Thoracic aorta (tissue), 2 donors: Measurements from ENCODE around the gene LTK. TPM values are rescaled to one million over a fixed set of nuclear protein-coding genes. Genes with fewer than 3 reads are reported as not detected.

Experiments
- ATAC-seq: fragments of 150-250 bp; one replicate; pipeline ENCODE4 v1.8.0; 2017; ENCODE audit warnings: low read depth; ENCODE audit not compliant: insufficient number of reproducible peaks, low FRiP score
- DNase-seq: peaks from one replicate; pipeline ENCODE4 v3.0.0-alpha.2; 2020; ENCODE audit warnings: low spot score
- H3K27ac ChIP-seq, 2 donors: fragments of 200-600 bp; sonication (generic); 1 replicate in 1 of 2; 2 replicates in 1 of 2; pipeline ENCODE4 v1.5.1; 2016; ENCODE audit warnings: mild to moderate bottlenecking in 2 of 2, moderate library complexity in 2 of 2
- H3K27me3 ChIP-seq: fragments of 200-600 bp; sonication (generic); replicated peaks from 2 replicates; pipeline ENCODE4 v1.6.0; 2016; ENCODE audit warnings: mild to moderate bottlenecking; ENCODE audit not compliant: insufficient read depth
- H3K36me3 ChIP-seq: fragments of 200-600 bp; sonication (generic); one replicate; pipeline ENCODE4 v1.5.1; 2016
- H3K4me1 ChIP-seq, 2 donors: fragments of 200-600 bp; sonication (generic); 1 replicate in 1 of 2; 2 replicates in 1 of 2; pipeline versions ENCODE4 v1.5.1 to v1.6.0; 2016; ENCODE audit warnings: low read depth in 2 of 2, mild to moderate bottlenecking in 1 of 2; ENCODE audit not compliant: control insufficient read depth in 1 of 2
- H3K4me3 ChIP-seq: fragments of 200-600 bp; sonication (generic); 2 replicates; pipeline ENCODE4 v1.5.1; 2016; ENCODE audit warnings: mild to moderate bottlenecking
- H3K9me3 ChIP-seq: fragments of 200-600 bp; sonication (generic); 2 replicates; pipeline ENCODE4 v1.5.1; 2016
- total RNA-seq, 2 donors: library from RNA; depleted of rRNA; stranded (reverse); fragments of >200 nt; gene quantifications; one replicate each; pipeline versions ENCODE4 v1.1.0 to v1.2.3, GENCODE V29; 2016
- TF ChIP-seq, protein P1 (sequence below): fragments of 200-600 bp; sonication (generic); IDR thresholded peaks from one replicate; pipeline ENCODE4 v1.5.1; 2019; ENCODE audit warnings: antibody characterized with exemption

LTK gene
- total RNA-seq, 2 donors from 2014 or later = 0.35 to 0.81 TPM

GRCh38 chr15:41507820-41508290 is 5.8 kb downstream of the LTK start:
- Histone ChIP-seq H3K9me3 (no peaks in the 10 kb centered on the region), H3K4me1 (peaks cover 10 to 15% of the 10 kb centered on the region in 2 donors), H3K27me3 (peaks cover 8% of the 10 kb centered on the region), H3K36me3 (no peaks in the 10 kb centered on the region), H3K4me3 (no peak overlapping the region), H3K27ac (no peak overlapping the region)
- DNase-seq = no peak
- TF ChIP-seq, protein P1, sequence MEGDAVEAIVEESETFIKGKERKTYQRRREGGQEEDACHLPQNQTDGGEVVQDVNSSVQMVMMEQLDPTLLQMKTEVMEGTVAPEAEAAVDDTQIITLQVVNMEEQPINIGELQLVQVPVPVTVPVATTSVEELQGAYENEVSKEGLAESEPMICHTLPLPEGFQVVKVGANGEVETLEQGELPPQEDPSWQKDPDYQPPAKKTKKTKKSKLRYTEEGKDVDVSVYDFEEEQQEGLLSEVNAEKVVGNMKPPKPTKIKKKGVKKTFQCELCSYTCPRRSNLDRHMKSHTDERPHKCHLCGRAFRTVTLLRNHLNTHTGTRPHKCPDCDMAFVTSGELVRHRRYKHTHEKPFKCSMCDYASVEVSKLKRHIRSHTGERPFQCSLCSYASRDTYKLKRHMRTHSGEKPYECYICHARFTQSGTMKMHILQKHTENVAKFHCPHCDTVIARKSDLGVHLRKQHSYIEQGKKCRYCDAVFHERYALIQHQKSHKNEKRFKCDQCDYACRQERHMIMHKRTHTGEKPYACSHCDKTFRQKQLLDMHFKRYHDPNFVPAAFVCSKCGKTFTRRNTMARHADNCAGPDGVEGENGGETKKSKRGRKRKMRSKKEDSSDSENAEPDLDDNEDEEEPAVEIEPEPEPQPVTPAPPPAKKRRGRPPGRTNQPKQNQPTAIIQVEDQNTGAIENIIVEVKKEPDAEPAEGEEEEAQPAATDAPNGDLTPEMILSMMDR = no peak
- ATAC-seq = no peak

- TF ChIP-seq, protein P1 = no peak
- Histone ChIP-seq H3K36me3 (no peaks in the 10 kb centered on the region), H3K27ac (no peak overlapping the region), H3K4me1 (peaks cover 12 to 15% of the 10 kb centered on the region in 2 donors), H3K9me3 (no peaks in the 10 kb centered on the region), H3K27me3 (no peaks in the 10 kb centered on the region), H3K4me3 (no peak overlapping the region)
- ATAC-seq (no peak), DNase-seq (no peak)
Measured at GRCh38 chr15:41506796-41507341, 6.8 kb downstream of the LTK start.

- Histone ChIP-seq H3K36me3 (no peaks in the 10 kb centered on the region), H3K4me3 (no peak overlapping the region), H3K27ac (no peak overlapping the region), H3K27me3 (no peaks in the 10 kb centered on the region), H3K9me3 (no peaks in the 10 kb centered on the region), H3K4me1 (peaks cover 14 to 15% of the 10 kb centered on the region in 2 donors)
- DNase-seq = no peak
- TF ChIP-seq, protein P1 = no peak
- no peak for ATAC-seq
Measured at GRCh38 chr15:41505776-41506175, 7.9 kb downstream of the LTK start.

GRCh38 chr15:41504751-41505492 is 8.7 kb downstream of the LTK start:
- H3K27ac ChIP-seq = no peak overlapping the region
- DNase-seq (no peak), ATAC-seq (no peak)
- H3K36me3 ChIP-seq = no peaks in the 10 kb centered on the region
- no peaks in the 10 kb centered on the region for H3K27me3 ChIP-seq
- no peak overlapping the region for H3K4me3 ChIP-seq
- H3K9me3 ChIP-seq = no peaks in the 10 kb centered on the region
- TF ChIP-seq, protein P1 = no peak
- peaks cover 14 to 15% of the 10 kb centered on the region in 2 donors for H3K4me1 ChIP-seq

DNA sequence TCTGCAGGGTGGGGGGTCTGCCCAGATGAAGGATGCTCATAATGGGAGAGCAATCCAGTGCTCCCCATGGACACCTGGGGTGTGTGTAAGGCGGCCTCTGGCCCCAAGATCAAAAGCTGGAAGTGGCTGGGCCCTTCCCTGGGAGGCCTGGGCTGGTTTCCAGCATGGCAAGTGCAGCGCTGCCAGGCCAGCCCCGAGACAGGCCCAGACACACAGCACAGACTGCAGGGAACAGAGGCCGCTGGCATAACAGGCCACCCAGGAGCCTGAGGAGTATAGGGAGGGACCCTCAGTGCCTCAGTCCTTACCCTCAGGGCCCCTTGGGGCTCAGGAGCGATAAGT is 10.0 kb downstream of the LTK start:
- DNase-seq = no peak
- no peaks in the 10 kb centered on the region for H3K36me3 ChIP-seq
- peaks cover 14 to 15% of the 10 kb centered on the region in 2 donors for H3K4me1 ChIP-seq
- no peak overlapping the region for H3K4me3 ChIP-seq
- no peak for ATAC-seq
- H3K27me3 ChIP-seq = no peaks in the 10 kb centered on the region
- H3K9me3 ChIP-seq = no peaks in the 10 kb centered on the region
- H3K27ac ChIP-seq = no peak overlapping the region
- TF ChIP-seq, protein P1 = no peak
